ENCODE measurements around the gene DCDC2C.

- TF ChIP-seq CTCF (IDR thresholded peaks at IDR 0.05; ENCODE audit: borderline replicate concordance, extremely low read depth, low read length, poor library complexity, severe bottlenecking): no peak
- no peak for TF ChIP-seq EZH2 (IDR thresholded peaks at IDR 0.05; ENCODE audit: borderline replicate concordance, low read depth, low read length, severe bottlenecking)
These were observed 52.9 kb downstream of the DCDC2C start for GRCh38 chr2:3756306-3756705.
